Heart left ventricle (tissue), 13 donors: ENCODE results near the gene SNX19.

Experiments
- CTCF ChIP-seq, 12 donors: fragments of 200-600 bp; sonication (generic) in 4 of 12; IDR thresholded peaks; one replicate each; pipeline versions ENCODE4 v1.5.0 to v1.8.0; 2018 to 2022; ENCODE audit warnings: antibody characterized with exemption in 12 of 12, mild to moderate bottlenecking in 5 of 12
- POLR2A ChIP-seq, 2 donors: fragments of 450-650 bp; IDR thresholded peaks; one replicate each; pipeline ENCODE4 v1.6.1; 2017; ENCODE audit warnings: antibody characterized with exemption in 2 of 2, mild to moderate bottlenecking in 2 of 2, moderate library complexity in 2 of 2
- donor health status: ischemic (EF 13 %, LVEDD 7.1; RV severe dilation, severe dysfunction).
- donor health status: DM: no; HTN: yes; CAD: no.
- donor health status: DM: no; HTN: no; CAD: no.
- donor health status: ischemic (EF 25% LVEDD 6.9; RV normal size, moderate dysfunction).
- donor health status: ischemic (EF 25% LVEDD 5.7; RV mildly dilated, moderate dysfunction).
- donor health status: ischemic (EF 35%, LVEDD 5.7; RV mildly dilated, moderate dysfunction).
- donor health status: nonischemic (EF 11% LVEDD 7.7; RV severe dilation, severe dysfunction).
- donor health status: DM: yes; HTN: yes; CAD: no.
- donor health status: PGD.
- donor health status: ischemic (EF 29% LVEDD 5.4; RV normal size, mild dysfunction).
- donor health status: nonischemic (EF 23%, LVEDD 6.1; RV moderate dilation, normal function).

GRCh38 chr11:130940706-130941105, 24.4 kb upstream of the SNX19 start:
- TF ChIP-seq CTCF (IDR thresholded peaks at IDR 0.05), result no peak
- TF ChIP-seq POLR2A (IDR thresholded peaks at IDR 0.05), result no peak
